GM23248 (cell line): ENCODE data around the gene ST8SIA6.
"Not testable (repeated sequence)": the region's sequence is repeated elsewhere in the genome, so short reads cannot be mapped to it uniquely, and the experiment has no call there.

Source experiments
- EZH2 ChIP-seq: fragments of 200-600 bp; sonication (generic); IDR thresholded peaks from 2 replicates; pipeline ENCODE4 v1.6.1; 2018; ENCODE audit warnings: antibody characterized with exemption, mild to moderate bottlenecking; ENCODE audit not compliant: insufficient read depth, poor library complexity, severe bottlenecking
- EZH2phosphoT487 ChIP-seq: fragments of 200-600 bp; sonication (generic); IDR thresholded peaks from 2 replicates; pipeline ENCODE4 v1.6.1; 2018; ENCODE audit warnings: antibody characterized with exemption, moderate library complexity, mild to moderate bottlenecking, low read depth; ENCODE audit not compliant: insufficient read depth

GRCh38 chr10:17321957-17322356 is 132.4 kb downstream of the ST8SIA6 start:
- not testable (repeated sequence) for TF ChIP-seq EZH2, EZH2phosphoT487
